BE2C (cell line): ENCODE measurements around the gene POR.
A peak's percentile ranks its signal among the peaks of the same experiment; 100 is the strongest.

Source experiments
- DNase-seq: peaks from one replicate; pipeline ENCODE4 v3.0.0-alpha.2; 2020
- H3K27me3 ChIP-seq: fragments of 250-450 bp; sonication (Bioruptor Pico); 2 replicates; pipeline ENCODE4 v1.5.1; 2020; ENCODE audit warnings: mild to moderate bottlenecking
- H3K36me3 ChIP-seq: fragments of 250-450 bp; sonication (Bioruptor Pico); 2 replicates; pipeline ENCODE4 v1.5.1; 2020; ENCODE audit warnings: mild to moderate bottlenecking
- H3K4me1 ChIP-seq: fragments of 250-450 bp; sonication (Bioruptor Pico); 2 replicates; pipeline ENCODE4 v1.5.1; 2020
- H3K4me3 ChIP-seq: 2 replicates; pipeline ENCODE4 v1.5.1; 2011; ENCODE audit warnings: low read depth, low read length
- H3K9me3 ChIP-seq: fragments of 250-450 bp; sonication (Bioruptor Pico); 2 replicates; pipeline ENCODE4 v1.5.1; 2020
- TF ChIP-seq, protein P1 (sequence below): IDR thresholded peaks from 2 replicates; pipeline ENCODE4 v1.5.1; 2012; ENCODE audit warnings: mild to moderate bottlenecking, low read depth, low read length

The POR gene

DNA sequence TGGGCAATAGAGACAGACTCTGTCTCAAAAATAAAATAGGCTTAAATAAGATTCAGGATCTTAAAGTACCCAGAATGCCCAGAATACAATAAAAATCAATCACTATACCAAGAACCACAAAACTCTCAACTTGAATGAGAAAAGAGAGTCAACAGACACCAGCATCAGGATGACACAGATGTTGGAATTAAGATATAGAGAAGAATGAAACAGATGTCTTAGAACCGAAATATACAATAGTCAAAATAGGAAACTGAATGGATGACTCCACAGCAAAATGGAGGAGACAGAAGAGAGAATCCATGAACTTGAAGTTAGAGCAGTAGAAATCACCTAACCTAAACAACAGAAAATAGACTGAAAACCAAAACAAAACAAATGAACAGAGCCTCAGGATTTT lies 29.6 kb downstream of the POR start:
- no peaks in the 10 kb centered on the region for H3K27me3 ChIP-seq
- H3K4me3 ChIP-seq, result no peak overlapping the region
- TF ChIP-seq, protein P1, sequence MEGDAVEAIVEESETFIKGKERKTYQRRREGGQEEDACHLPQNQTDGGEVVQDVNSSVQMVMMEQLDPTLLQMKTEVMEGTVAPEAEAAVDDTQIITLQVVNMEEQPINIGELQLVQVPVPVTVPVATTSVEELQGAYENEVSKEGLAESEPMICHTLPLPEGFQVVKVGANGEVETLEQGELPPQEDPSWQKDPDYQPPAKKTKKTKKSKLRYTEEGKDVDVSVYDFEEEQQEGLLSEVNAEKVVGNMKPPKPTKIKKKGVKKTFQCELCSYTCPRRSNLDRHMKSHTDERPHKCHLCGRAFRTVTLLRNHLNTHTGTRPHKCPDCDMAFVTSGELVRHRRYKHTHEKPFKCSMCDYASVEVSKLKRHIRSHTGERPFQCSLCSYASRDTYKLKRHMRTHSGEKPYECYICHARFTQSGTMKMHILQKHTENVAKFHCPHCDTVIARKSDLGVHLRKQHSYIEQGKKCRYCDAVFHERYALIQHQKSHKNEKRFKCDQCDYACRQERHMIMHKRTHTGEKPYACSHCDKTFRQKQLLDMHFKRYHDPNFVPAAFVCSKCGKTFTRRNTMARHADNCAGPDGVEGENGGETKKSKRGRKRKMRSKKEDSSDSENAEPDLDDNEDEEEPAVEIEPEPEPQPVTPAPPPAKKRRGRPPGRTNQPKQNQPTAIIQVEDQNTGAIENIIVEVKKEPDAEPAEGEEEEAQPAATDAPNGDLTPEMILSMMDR, result no peak
- H3K4me1 ChIP-seq, result no peaks in the 10 kb centered on the region; the same call in 1 of the 2 replicates
- no peaks in the 10 kb centered on the region for H3K36me3 ChIP-seq
- no peak for DNase-seq
- no peaks in the 10 kb centered on the region for H3K9me3 ChIP-seq

DNA sequence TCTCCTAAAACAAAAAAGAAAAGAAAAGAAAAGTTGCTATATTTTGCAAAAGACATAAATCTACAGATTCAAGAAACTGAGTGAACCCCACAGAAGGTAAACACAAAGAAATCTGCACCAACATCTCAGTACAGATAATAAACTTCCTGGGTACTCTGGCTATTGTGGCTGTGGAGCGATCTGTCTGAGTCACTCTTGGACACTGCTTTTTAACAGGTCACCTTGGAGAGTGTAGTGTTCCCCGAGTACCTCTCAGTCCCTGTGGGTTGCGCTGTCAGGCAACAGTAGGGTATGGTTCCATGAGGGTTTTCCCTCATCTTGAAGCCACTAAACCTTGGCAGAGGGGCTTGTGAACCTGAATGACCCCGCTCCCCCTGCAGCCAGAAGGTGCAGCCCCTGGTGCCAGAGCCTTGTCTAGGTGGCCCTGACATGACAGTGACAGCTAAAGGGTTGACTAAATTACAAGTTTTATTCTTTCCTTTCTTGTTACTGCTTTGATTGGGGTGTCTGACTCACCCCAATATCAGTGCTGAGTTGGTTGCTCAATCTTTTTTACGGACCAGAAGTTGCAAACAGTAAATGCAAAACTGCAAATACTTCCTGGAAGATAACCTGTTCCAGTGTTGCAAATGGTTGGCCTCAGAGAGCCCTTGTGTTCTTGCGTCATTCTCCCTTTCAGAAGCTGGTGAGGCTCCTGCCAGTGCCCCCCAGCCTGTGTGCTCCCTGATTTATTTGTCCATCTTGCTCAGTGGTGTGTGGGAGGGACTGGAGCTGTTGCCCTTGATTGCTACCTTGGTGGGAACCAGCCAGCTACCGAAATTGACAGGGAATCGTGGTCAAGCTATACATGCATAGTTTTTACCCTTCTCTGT lies 30.6 kb downstream of the POR start:
- Histone ChIP-seq H3K36me3 (no peaks in the 10 kb centered on the region), H3K9me3 (no peaks in the 10 kb centered on the region), H3K4me1 (no peaks in the 10 kb centered on the region; the same call in 1 of the 2 replicates), H3K4me3 (no peak overlapping the region), H3K27me3 (no peaks in the 10 kb centered on the region)
- DNase-seq, result no peak
- TF ChIP-seq, protein P1, result peak; percentile 17; the same call in 1 of the 2 replicates

DNA sequence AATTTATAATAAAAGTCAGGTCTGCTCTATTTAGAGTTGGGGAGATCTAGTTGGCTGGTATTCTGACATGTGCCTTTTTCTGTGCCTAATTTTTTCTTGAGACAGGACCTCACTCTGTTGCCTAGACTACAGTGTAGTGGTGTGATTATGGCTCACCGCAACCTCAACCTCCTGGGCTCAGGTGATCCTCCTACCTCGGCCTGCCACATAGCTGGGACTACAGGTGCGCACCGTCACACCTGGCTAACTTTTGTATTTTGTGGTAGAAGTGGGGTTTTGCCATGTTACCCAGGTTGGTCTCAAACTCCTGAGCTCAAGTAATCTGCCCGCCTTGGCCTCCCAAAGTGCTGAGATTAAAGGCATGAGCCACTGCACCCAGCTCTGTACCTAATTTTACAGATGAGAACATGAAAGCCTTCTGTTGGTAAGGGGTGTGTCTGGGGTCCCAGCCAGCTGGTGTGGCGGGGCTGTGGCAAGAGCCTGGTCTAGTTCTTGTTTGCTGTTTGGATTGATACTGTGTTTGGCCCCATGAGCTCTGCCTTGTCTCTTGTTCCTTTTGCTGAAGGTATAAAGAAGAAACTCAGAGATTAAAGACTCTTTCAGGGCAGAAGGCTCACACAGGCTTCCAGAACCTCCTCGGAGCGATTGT lies 31.4 kb downstream of the POR start:
- H3K4me3 ChIP-seq, result no peak overlapping the region
- no peaks in the 10 kb centered on the region; the same call in 1 of the 2 replicates for H3K4me1 ChIP-seq
- no peak for DNase-seq
- no peaks in the 10 kb centered on the region for H3K27me3 ChIP-seq
- TF ChIP-seq, protein P1, result no peak
- no peaks in the 10 kb centered on the region for H3K9me3 ChIP-seq
- H3K36me3 ChIP-seq, result no peaks in the 10 kb centered on the region

DNA sequence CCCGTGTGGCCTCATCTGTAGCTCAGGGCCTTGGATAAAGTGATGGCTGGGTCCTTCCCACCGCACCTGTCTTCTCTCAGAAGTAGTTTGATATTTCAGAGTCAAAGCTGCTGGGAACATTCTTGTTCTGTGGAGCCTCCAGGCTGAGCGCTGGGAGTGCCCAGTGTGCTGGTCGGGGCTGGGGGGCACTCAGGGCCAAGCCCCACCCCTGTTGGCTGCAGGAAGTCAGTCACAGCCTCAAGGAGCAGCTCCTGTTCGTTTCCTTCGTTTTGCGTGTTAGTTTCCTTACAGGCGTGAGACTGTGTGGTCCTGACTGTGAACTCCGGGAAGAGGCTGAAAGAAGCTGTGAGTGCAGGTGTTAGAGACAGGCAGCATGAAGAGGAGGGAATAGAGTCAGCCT lies 33.2 kb downstream of the POR start:
- H3K36me3 ChIP-seq, result no peaks in the 10 kb centered on the region
- no peak for DNase-seq
- no peaks in the 10 kb centered on the region for H3K27me3 ChIP-seq
- TF ChIP-seq, protein P1, result no peak
- no peak overlapping the region for H3K4me3 ChIP-seq
- no peaks in the 10 kb centered on the region; the same call in 1 of the 2 replicates for H3K4me1 ChIP-seq
- H3K9me3 ChIP-seq, result no peaks in the 10 kb centered on the region

DNA sequence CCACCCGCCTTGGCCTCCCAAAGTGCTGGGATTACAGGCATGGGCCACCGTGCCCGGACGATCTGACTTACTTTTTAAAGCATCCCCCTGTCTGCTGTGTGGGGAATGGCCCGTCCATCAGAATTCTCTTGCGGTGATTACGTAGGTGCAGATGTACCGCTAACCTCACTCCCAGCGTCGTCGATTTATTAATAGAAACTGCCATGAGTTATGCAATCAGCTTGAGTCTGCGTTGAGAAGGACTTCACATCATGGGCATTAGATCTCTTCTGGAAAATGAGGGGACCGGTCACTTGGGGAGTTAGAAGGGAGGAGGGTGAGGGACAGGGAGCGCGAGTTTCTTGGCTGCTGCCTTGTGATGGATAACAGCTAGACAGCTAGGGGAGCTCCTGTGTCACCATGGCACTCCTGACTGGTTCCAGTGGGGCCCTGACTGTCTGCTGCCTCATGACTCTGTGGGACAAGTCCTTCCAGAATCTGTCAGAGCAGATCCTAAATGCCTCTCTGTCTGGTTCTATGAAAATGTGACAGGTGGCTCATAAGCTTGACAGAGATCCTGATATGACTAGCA lies 35.2 kb downstream of the POR start:
- Histone ChIP-seq H3K9me3 (no peaks in the 10 kb centered on the region), H3K36me3 (no peaks in the 10 kb centered on the region), H3K4me1 (no peaks in the 10 kb centered on the region; the same call in 1 of the 2 replicates), H3K27me3 (no peaks in the 10 kb centered on the region), H3K4me3 (no peak overlapping the region)
- no peak for DNase-seq
- TF ChIP-seq, protein P1, result 0 out of 2 replicates have a peak, but pooled peaks have one; percentile 10
